ENCODE data around the gene JAM3. TPM values are rescaled to one million over a fixed set of nuclear protein-coding genes. Genes with fewer than 3 reads are reported as not detected.
A peak's percentile ranks its signal among the peaks of the same experiment; 100 is the strongest.

JAM3 gene
- total RNA-seq, 1 donor from 2014 or later, result 101 TPM

- Mint-ChIP-seq H3K27me3 (ENCODE audit: unreplicated experiment) (no peaks in the 10 kb centered on the region), H3K36me3 (ENCODE audit: unreplicated experiment) (peaks cover 39% of the 10 kb centered on the region), H3K9me3 (ENCODE audit: unreplicated experiment) (peaks cover 18% of the 10 kb centered on the region), H3K4me3 (ENCODE audit: unreplicated experiment) (no peak overlapping the region), H3K4me1 (ENCODE audit: low read depth, unreplicated experiment) (peaks cover 2% of the 10 kb centered on the region), H3K27ac (ENCODE audit: unreplicated experiment) (no peak overlapping the region)
- TF ChIP-seq CTCF (IDR thresholded peaks at IDR 0.05; ENCODE audit: partially characterized antibody, unreplicated experiment), result no peak
- no peak for DNase-seq
Observed at GRCh38 chr11:134132808-134133207, 63.9 kb downstream of the JAM3 start.

GRCh38 chr11:134134167-134134566, 65.3 kb downstream of the JAM3 start:
- Mint-ChIP-seq H3K36me3 (ENCODE audit: unreplicated experiment) (peaks cover 39% of the 10 kb centered on the region), H3K9me3 (ENCODE audit: unreplicated experiment) (peaks cover 18% of the 10 kb centered on the region), H3K4me3 (ENCODE audit: unreplicated experiment) (no peak overlapping the region), H3K27me3 (ENCODE audit: unreplicated experiment) (peaks cover 2% of the 10 kb centered on the region), H3K27ac (ENCODE audit: unreplicated experiment) (no peak overlapping the region), H3K4me1 (ENCODE audit: low read depth, unreplicated experiment) (peaks cover 4% of the 10 kb centered on the region)
- no peak for DNase-seq
- no peak for TF ChIP-seq CTCF (IDR thresholded peaks at IDR 0.05; ENCODE audit: partially characterized antibody, unreplicated experiment)

GRCh38 chr11:134138376-134138775, 69.5 kb downstream of the JAM3 start:
- peaks cover 13% of the 10 kb centered on the region for H3K9me3 Mint-ChIP-seq (ENCODE audit: unreplicated experiment)
- no peak overlapping the region for H3K27ac Mint-ChIP-seq (ENCODE audit: unreplicated experiment)
- peaks cover 7% of the 10 kb centered on the region for H3K4me1 Mint-ChIP-seq (ENCODE audit: low read depth, unreplicated experiment)
- H3K27me3 Mint-ChIP-seq (ENCODE audit: unreplicated experiment), result peaks cover 10% of the 10 kb centered on the region
- TF ChIP-seq CTCF (IDR thresholded peaks at IDR 0.05; ENCODE audit: partially characterized antibody, unreplicated experiment), result no peak
- no peak for DNase-seq
- H3K4me3 Mint-ChIP-seq (ENCODE audit: unreplicated experiment), result no peak overlapping the region
- peaks cover 25% of the 10 kb centered on the region for H3K36me3 Mint-ChIP-seq (ENCODE audit: unreplicated experiment)

- Mint-ChIP-seq H3K36me3 (ENCODE audit: unreplicated experiment) (peaks cover 26% of the 10 kb centered on the region), H3K27me3 (ENCODE audit: unreplicated experiment) (peaks cover 12% of the 10 kb centered on the region), H3K27ac (ENCODE audit: unreplicated experiment) (peak overlapping the region; percentile 23), H3K4me1 (ENCODE audit: low read depth, unreplicated experiment) (peaks cover 7% of the 10 kb centered on the region), H3K9me3 (ENCODE audit: unreplicated experiment) (peaks cover 12% of the 10 kb centered on the region), H3K4me3 (ENCODE audit: unreplicated experiment) (no peak overlapping the region)
- no peak for TF ChIP-seq CTCF (IDR thresholded peaks at IDR 0.05; ENCODE audit: partially characterized antibody, unreplicated experiment)
- no peak for DNase-seq
Observed at GRCh38 chr11:134139303-134139872, 70.5 kb downstream of the JAM3 start.

GRCh38 chr11:134139873-134140331, 71.0 kb downstream of the JAM3 start:
- peak; percentile 40 for DNase-seq
- peak; percentile 87 for TF ChIP-seq CTCF (IDR thresholded peaks at IDR 0.05; ENCODE audit: partially characterized antibody, unreplicated experiment)
- Mint-ChIP-seq H3K4me3 (ENCODE audit: unreplicated experiment) (no peak overlapping the region), H3K27ac (ENCODE audit: unreplicated experiment) (no peak overlapping the region), H3K9me3 (ENCODE audit: unreplicated experiment) (peaks cover 11% of the 10 kb centered on the region), H3K4me1 (ENCODE audit: low read depth, unreplicated experiment) (peaks cover 7% of the 10 kb centered on the region), H3K27me3 (ENCODE audit: unreplicated experiment) (peaks cover 12% of the 10 kb centered on the region), H3K36me3 (ENCODE audit: unreplicated experiment) (peaks cover 27% of the 10 kb centered on the region)

All from glutamatergic neuron (in vitro differentiated cells).